AG04449 (cell line): ENCODE measurements around the gene KIF5B.
A peak's percentile ranks its signal among the peaks of the same experiment; 100 is the strongest.

Experiments used
- CTCF ChIA-PET: fragments of 350-600 bp; formaldehyde crosslinking; extraction: SDS; loops from one replicate; lab custom pipeline; 2021; ENCODE audit warnings: antibody characterized with exemption; lab: Yijun Ruan, JAX
- POLR2A ChIA-PET: fragments of 400-600, 350-600 bp; formaldehyde crosslinking; extraction: SDS; loops from one replicate; lab custom pipeline; 2020; ENCODE audit warnings: antibody characterized with exemption, inconsistent platforms; lab: Yijun Ruan, JAX
- DNase-seq: peaks from one replicate; pipeline ENCODE4 v3.0.0-alpha.2; 2010; ENCODE audit warnings: low read depth, low spot score
- H3K4me3 ChIP-seq: 2 replicates; pipeline ENCODE4 v1.5.1; 2011; ENCODE audit warnings: low read depth, mild to moderate bottlenecking, control low read depth, low read length
- CTCF ChIP-seq: IDR thresholded peaks from one replicate; pipeline ENCODE4 v1.5.1; 2011; ENCODE audit warnings: mild to moderate bottlenecking, moderate library complexity, low read length, control low read depth, inconsistent platforms; ENCODE audit not compliant: insufficient read depth; ENCODE audit errors: missing control alignments

Gene KIF5B

GRCh38 chr10:31963589-31963980, 92.6 kb downstream of the KIF5B start:
- no peak for DNase-seq
- CTCF ChIA-PET, result interaction anchor here (0.6 to 1.9 kb wide), 3 partner anchors 16 to 73 kb away, joined by 3 to 5 read pairs (median 3); no protein-coding TSS in a partner anchor
- no peak for TF ChIP-seq CTCF
- POLR2A ChIA-PET, result no interaction called here
- H3K4me3 ChIP-seq, result no peak overlapping the region

- no peak for TF ChIP-seq CTCF
- DNase-seq, result no peak
- no peak overlapping the region for H3K4me3 ChIP-seq
- CTCF ChIA-PET, result interaction anchor here (1.1 to 1.9 kb wide), 2 partner anchors 15 to 19 kb away, joined by 3 to 5 read pairs; no protein-coding TSS in a partner anchor
- POLR2A ChIA-PET, result no interaction called here
Observed at GRCh38 chr10:31962826-31963588, 93.2 kb downstream of the KIF5B start.

- POLR2A ChIA-PET, result no interaction called here
- no peak for TF ChIP-seq CTCF
- CTCF ChIA-PET, result interaction anchor here (0.7 to 1.9 kb wide), 3 partner anchors 9 to 44 kb away, joined by 3 to 5 read pairs (median 3); no protein-coding TSS in a partner anchor
- peak; percentile 31 for DNase-seq
- peak overlapping the region; percentile 23; the same call in 1 of the 2 replicates for H3K4me3 ChIP-seq
Observed at GRCh38 chr10:31961277-31962074, 94.7 kb downstream of the KIF5B start.

GRCh38 chr10:31959461-31960173, 96.6 kb downstream of the KIF5B start:
- TF ChIP-seq CTCF, result no peak
- CTCF ChIA-PET, result no interaction called here
- no peak overlapping the region for H3K4me3 ChIP-seq
- POLR2A ChIA-PET, result no interaction called here
- DNase-seq, result no peak
